GM19025 (cell line): Measurements from ENCODE around the gene PPM1K.

ENCODE experiments used
- ATAC-seq: cut with Tn5 transposase; IDR thresholded peaks from one replicate; pipeline ENCODE4 v1.9.1; 2021; ENCODE audit warnings: mild to moderate bottlenecking, low read depth, moderate library complexity; ENCODE audit not compliant: unreplicated experiment

PPM1K gene

GRCh38 chr4:88277711-88278225 lies 6.6 kb downstream of the PPM1K start:
- no peak for ATAC-seq

GRCh38 chr4:88276952-88277710 lies 7.2 kb downstream of the PPM1K start:
- no peak for ATAC-seq

- no peak for ATAC-seq
These were observed 8.3 kb downstream of the PPM1K start for GRCh38 chr4:88275949-88276515.

- no peak for ATAC-seq
These were observed 8.8 kb downstream of the PPM1K start for GRCh38 chr4:88275516-88275915.

- no peak for ATAC-seq
These were observed 15.4 kb downstream of the PPM1K start for GRCh38 chr4:88268913-88269312.

- ATAC-seq: no peak
These were observed 20.0 kb downstream of the PPM1K start for GRCh38 chr4:88264336-88264735.

GRCh38 chr4:88257726-88258125 lies 26.6 kb downstream of the PPM1K start:
- ATAC-seq: no peak

GRCh38 chr4:88255111-88255510 lies 29.2 kb downstream of the PPM1K start:
- no peak for ATAC-seq

GRCh38 chr4:88251924-88252323 lies 32.4 kb downstream of the PPM1K start:
- ATAC-seq: no peak

GRCh38 chr4:88247148-88247547 lies 37.2 kb downstream of the PPM1K start:
- ATAC-seq: no peak

- ATAC-seq: no peak
These were observed 37.8 kb downstream of the PPM1K start for GRCh38 chr4:88246600-88246999.

GRCh38 chr4:88244816-88245579 lies 39.4 kb downstream of the PPM1K start:
- no peak for ATAC-seq

GRCh38 chr4:88244056-88244455 lies 40.3 kb downstream of the PPM1K start:
- ATAC-seq: no peak

GRCh38 chr4:88242144-88242543 lies 42.2 kb downstream of the PPM1K start:
- no peak for ATAC-seq

- no peak for ATAC-seq
These were observed 44.1 kb downstream of the PPM1K start for GRCh38 chr4:88240297-88240714.

GRCh38 chr4:88230969-88231771 lies 53.2 kb downstream of the PPM1K start:
- no peak for ATAC-seq

- no peak for ATAC-seq
These were observed 53.9 kb downstream of the PPM1K start for GRCh38 chr4:88230461-88230891.

- no peak for ATAC-seq
These were observed 56.6 kb downstream of the PPM1K start for GRCh38 chr4:88227734-88228133.

GRCh38 chr4:88226143-88226542 lies 58.2 kb downstream of the PPM1K start:
- no peak for ATAC-seq
